GM12801 (cell line): ENCODE data around the gene CKAP5.

Experiments
- CTCF ChIP-seq: IDR thresholded peaks from one replicate; pipeline ENCODE4 v1.5.1; 2011; ENCODE audit warnings: control low read depth; ENCODE audit not compliant: insufficient read length; ENCODE audit errors: extremely low read depth

The CKAP5 gene

DNA sequence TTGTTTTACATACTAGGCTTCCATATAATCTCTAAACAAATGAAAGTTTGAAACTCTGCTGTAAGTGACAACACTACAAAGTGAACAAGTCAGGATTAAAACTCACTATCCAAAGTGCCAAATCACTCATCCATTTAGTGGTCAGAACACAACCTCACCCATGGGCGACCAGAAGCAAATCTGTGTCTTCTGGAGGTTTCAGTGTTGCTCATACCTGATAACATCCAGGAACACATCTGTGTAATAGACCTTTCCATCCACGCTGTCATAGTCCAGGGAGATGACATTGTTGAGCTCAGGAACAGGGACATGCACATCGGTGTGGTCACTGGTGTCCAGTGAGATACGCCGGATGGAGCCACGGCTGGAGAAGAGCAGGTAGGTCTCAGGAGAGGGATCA is 28.5 kb upstream of the CKAP5 start:
- TF ChIP-seq CTCF, result no peak

GRCh38 chr11:46868912-46869311 is 22.8 kb upstream of the CKAP5 start:
- no peak for TF ChIP-seq CTCF

DNA sequence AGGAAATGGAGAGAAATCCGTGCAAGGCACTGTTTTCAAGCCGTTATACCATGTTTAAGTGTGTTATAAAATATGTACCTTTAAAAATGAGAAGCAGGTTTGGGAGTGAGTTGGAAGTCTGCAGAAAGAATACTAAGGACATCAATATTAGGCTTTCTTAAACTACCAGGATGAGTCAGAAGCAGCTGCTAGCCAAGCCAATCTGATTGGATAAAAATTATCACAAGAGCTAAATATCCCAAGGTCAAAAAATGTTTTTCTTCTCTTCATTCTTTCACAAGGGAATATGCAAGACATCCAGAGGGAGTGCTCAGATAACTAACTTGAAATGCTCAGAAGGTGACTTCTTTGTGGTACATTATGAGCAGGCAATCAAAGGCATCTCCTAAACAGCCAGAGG is 19.3 kb upstream of the CKAP5 start:
- no peak for TF ChIP-seq CTCF

DNA sequence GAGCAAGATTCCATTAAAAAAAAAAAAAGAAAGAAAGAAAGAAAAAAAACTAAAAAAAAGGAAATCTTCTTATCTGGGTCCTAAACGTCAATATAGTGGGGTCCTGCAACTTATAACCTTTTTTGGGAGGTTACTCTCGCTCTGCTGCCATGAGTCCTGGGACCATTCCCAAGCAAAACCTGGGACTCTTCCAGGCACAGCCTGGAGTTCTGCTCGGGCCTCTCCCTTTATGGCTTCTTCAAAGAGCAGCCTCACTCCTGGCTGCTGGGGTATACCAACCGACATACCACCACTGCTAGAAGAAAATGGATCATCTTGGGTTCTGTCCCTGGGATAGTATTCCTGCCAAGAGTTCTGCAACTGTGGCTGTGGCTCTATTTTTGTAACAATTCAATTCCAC is 14.1 kb upstream of the CKAP5 start:
- TF ChIP-seq CTCF, result no peak

DNA sequence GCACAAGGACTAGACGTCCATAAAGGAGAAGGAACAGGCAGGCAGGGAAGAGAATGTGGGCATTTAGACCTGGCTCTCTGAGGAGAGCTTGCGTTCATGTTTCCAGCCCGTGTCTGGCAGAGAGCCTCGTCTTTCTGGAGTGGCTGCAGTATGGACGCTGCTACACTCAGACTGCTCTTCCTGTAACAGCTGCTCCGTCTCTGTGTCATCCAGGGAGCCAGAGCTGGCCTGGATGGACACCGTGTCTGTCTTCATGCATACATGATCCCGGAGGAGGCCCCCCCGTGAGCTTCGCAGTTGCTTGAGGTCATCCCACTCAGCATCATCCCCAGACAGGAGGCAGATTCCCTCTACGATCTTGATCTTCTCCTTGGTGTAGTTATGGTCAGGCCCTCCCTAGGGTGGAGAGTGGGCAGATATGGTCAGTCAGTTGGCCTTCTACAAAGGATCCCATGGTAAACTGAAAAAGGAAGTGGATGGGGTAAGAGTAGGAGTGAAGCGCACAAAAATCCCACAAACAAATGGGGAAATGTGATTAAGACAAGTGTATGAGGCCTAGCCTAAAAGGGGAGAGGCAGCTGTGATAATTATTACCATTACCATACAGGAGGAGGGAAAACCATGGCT is 13.0 kb upstream of the CKAP5 start:
- TF ChIP-seq CTCF, result no peak

DNA sequence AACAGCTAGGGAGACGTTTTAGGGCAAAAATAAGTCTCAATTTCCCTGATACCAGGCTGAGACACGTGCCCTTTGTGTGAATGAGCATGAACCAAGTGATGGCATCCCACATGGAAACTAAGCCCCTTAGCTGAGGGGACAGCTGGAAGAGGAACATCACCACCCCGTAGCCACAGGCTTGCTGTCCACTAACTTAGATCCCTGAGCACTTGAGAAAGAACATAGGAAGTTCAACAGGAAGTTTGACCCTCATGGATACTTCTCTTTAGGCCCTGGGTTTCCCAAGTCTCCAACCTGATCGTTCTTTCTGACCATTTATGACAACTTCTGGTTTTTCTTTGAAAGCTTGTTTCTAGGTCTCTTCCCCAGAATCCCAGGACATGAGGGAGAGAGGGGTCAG is 11.6 kb upstream of the CKAP5 start:
- no peak for TF ChIP-seq CTCF

DNA sequence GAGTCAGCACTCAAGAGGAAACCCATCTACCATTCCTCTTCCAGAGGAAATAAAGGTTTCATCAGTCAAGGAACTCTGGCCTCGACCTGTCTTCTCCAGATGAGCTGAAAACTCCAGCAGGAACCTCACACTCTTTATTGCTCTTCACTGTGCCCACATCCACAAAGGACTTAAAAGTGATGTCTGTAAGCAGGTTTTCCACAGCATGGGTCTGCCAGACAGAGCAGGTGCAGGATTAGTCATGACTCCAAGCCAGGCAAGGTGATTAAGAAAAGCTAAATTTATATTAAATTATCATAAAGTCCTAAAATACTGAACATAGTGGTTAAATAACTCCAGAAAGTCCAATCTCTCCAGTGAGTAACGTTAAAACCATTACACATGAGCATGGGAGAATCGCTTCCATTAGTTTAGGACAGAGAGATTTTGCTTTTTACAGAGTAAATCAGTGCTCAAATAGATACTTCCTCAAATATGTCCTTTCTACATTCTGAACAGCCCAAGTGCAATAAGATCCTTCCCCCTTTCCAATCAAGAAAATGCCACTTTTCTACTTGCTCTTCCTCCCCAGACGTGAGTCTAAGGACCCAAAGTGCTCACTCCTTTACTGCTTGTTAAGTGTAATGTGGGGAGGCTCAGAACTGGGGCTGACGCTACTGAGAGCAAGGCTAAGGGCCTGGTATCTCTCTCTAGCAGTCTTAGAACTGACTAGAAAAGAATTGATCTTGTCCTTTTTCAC is 10.7 kb upstream of the CKAP5 start:
- TF ChIP-seq CTCF, result no peak
